CD4-positive, alpha-beta T cell treated with Interleukin-4 for 1 hour (primary cell): ENCODE data around the gene PRM2.

Source experiments
- DNase-seq, 2 donors: peaks; one replicate each; pipeline ENCODE4 v3.0.0-alpha.2; 2020 to 2022

Gene PRM2

GRCh38 chr16:11289202-11289601 is 12.9 kb upstream of the PRM2 start:
- DNase-seq, result no peak

- DNase-seq, result no peak
Measured at GRCh38 chr16:11285842-11286241, 9.6 kb upstream of the PRM2 start.

GRCh38 chr16:11283820-11284248 is 7.6 kb upstream of the PRM2 start:
- no peak for DNase-seq

GRCh38 chr16:11280616-11281522 is 4.6 kb upstream of the PRM2 start, which contains the start of gene PRM1:
TSS of gene PRM1 (minus strand) at chr16:11281330. CDS start at chr16:11281238, 92 bp downstream.
- DNase-seq, result no peak

- DNase-seq, result no peak
Measured at GRCh38 chr16:11278681-11279628, 2.7 kb upstream of the PRM2 start.

- no peak for DNase-seq
Measured at GRCh38 chr16:11277607-11278337, 1.5 kb upstream of the PRM2 start.

- no peak for DNase-seq
Measured at GRCh38 chr16:11276896-11277593, 765 bp upstream of the PRM2 start.

- no peak for DNase-seq
Measured at GRCh38 chr16:11274964-11275363, 1.3 kb downstream of the PRM2 start.

- no peak for DNase-seq
Measured at GRCh38 chr16:11273721-11274324, 2.5 kb downstream of the PRM2 start.

- no peak for DNase-seq
Measured at GRCh38 chr16:11272921-11273720, 3.2 kb downstream of the PRM2 start, which contains the start of gene PRM3. TSS of gene PRM3 (minus strand) at chr16:11273629. CDS start at chr16:11273595, 34 bp downstream.

GRCh38 chr16:11272484-11272883 is 3.8 kb downstream of the PRM2 start:
- DNase-seq, result no peak

- DNase-seq, result no peak
Measured at GRCh38 chr16:11271610-11272009, 4.7 kb downstream of the PRM2 start.

GRCh38 chr16:11270602-11271162 is 5.6 kb downstream of the PRM2 start:
- DNase-seq, result no peak

GRCh38 chr16:11268921-11269375 is 7.3 kb downstream of the PRM2 start, which contains the start of gene TNP2:
TSS of gene TNP2 (minus strand) at chr16:11269325. CDS start at chr16:11269262, 63 bp downstream.
- no peak for DNase-seq

- no peak for DNase-seq
Measured at GRCh38 chr16:11265124-11265523, 11.2 kb downstream of the PRM2 start.

- DNase-seq, result no peak
Measured at GRCh38 chr16:11264155-11264832, 12.0 kb downstream of the PRM2 start.

GRCh38 chr16:11263737-11264136 is 12.5 kb downstream of the PRM2 start:
- peak; percentile 32 to 44 for DNase-seq

- no peak for DNase-seq
Measured at GRCh38 chr16:11262915-11263314, 13.4 kb downstream of the PRM2 start.

- no peak for DNase-seq
Measured at GRCh38 chr16:11260596-11260966, 15.7 kb downstream of the PRM2 start.
